NCI-H345 treated with DMSO at 0.1 percent for 48 hours (cell line): Measurements from ENCODE around the gene COL28A1.

Experiments used
- DNase-seq: peaks from one replicate; lab custom pipeline; 2025; ENCODE audit not compliant: unreplicated experiment; lab: John Stamatoyannopoulos, UW

Gene COL28A1

GRCh38 chr7:7535691-7536090, at the start of gene COL28A1:
COL28A1 (minus strand) TSS chr7:7535873; CDS start chr7:7532875, 2,998 bp downstream.
- no peak for DNase-seq

- no peak for DNase-seq
These were observed 49.0 kb upstream of the COL28A1 start for GRCh38 chr7:7584653-7585052.

GRCh38 chr7:7583731-7584130, 48.1 kb upstream of the COL28A1 start:
- DNase-seq, result no peak

- DNase-seq, result no peak
These were observed 46.9 kb upstream of the COL28A1 start for GRCh38 chr7:7582596-7582995.

- DNase-seq, result no peak
These were observed 46.0 kb upstream of the COL28A1 start for GRCh38 chr7:7581531-7582179.

GRCh38 chr7:7579638-7580037, 44.0 kb upstream of the COL28A1 start:
- DNase-seq, result no peak

- DNase-seq, result no peak
These were observed 42.2 kb upstream of the COL28A1 start for GRCh38 chr7:7577888-7578287.

- no peak for DNase-seq
These were observed 40.7 kb upstream of the COL28A1 start for GRCh38 chr7:7576344-7576743.

- no peak for DNase-seq
These were observed 38.0 kb upstream of the COL28A1 start for GRCh38 chr7:7573701-7574100.

- DNase-seq, result no peak
These were observed 34.9 kb upstream of the COL28A1 start for GRCh38 chr7:7570584-7570983.

- DNase-seq, result no peak
These were observed 33.9 kb upstream of the COL28A1 start for GRCh38 chr7:7569615-7570014.

- DNase-seq, result no peak
These were observed 33.4 kb upstream of the COL28A1 start for GRCh38 chr7:7569081-7569527.

GRCh38 chr7:7568553-7568952, 32.9 kb upstream of the COL28A1 start:
- no peak for DNase-seq

- no peak for DNase-seq
These were observed 32.3 kb upstream of the COL28A1 start for GRCh38 chr7:7567898-7568531.

GRCh38 chr7:7566651-7567611, 31.3 kb upstream of the COL28A1 start, which contains the start of gene MIOS:
MIOS (plus strand) TSS chr7:7566884; CDS start chr7:7572476, 5,592 bp downstream.
- peak; percentile 22 for DNase-seq

GRCh38 chr7:7565746-7566650, 30.3 kb upstream of the COL28A1 start:
- DNase-seq, result no peak

GRCh38 chr7:7565018-7565680, 29.5 kb upstream of the COL28A1 start:
- DNase-seq, result no peak

- DNase-seq, result no peak
These were observed 28.7 kb upstream of the COL28A1 start for GRCh38 chr7:7564323-7564780.

- no peak for DNase-seq
These were observed 28.1 kb upstream of the COL28A1 start for GRCh38 chr7:7563813-7564212.

- DNase-seq, result no peak
These were observed 27.6 kb upstream of the COL28A1 start for GRCh38 chr7:7563269-7563668.
